NCI-H345 treated with DMSO at 0.1 percent for 48 hours (cell line): Measurements from ENCODE around the gene CGB7.
"Not testable (repeated sequence)": the region's sequence is repeated elsewhere in the genome, so short reads cannot be mapped to it uniquely, and the experiment has no call there.

Source experiments
- DNase-seq: peaks from one replicate; lab custom pipeline; 2025; ENCODE audit not compliant: unreplicated experiment; lab: John Stamatoyannopoulos, UW

CGB7 gene

GRCh38 chr19:49057636-49058234 is at the start of gene CGB7:
TSS of gene CGB7 (minus strand) at chr19:49057749. CDS start at chr19:49055375, 2,374 bp downstream.
- no peak for DNase-seq

GRCh38 chr19:49106648-49107135 is 49.1 kb upstream of the CGB7 start:
- DNase-seq: no peak

GRCh38 chr19:49104229-49104864 is 46.8 kb upstream of the CGB7 start:
- no peak for DNase-seq

GRCh38 chr19:49103331-49104085 is 46.0 kb upstream of the CGB7 start:
- DNase-seq: no peak

GRCh38 chr19:49102303-49102702 is 44.8 kb upstream of the CGB7 start:
- no peak for DNase-seq

GRCh38 chr19:49101160-49101559 is 43.6 kb upstream of the CGB7 start:
- DNase-seq: no peak

- no peak for DNase-seq
These were observed 41.2 kb upstream of the CGB7 start for GRCh38 chr19:49098795-49099194.

GRCh38 chr19:49097453-49098288 is 40.1 kb upstream of the CGB7 start:
- DNase-seq: peak; percentile 55

- DNase-seq: no peak
These were observed 37.2 kb upstream of the CGB7 start for GRCh38 chr19:49094505-49095482.

GRCh38 chr19:49092686-49093085 is 35.1 kb upstream of the CGB7 start:
- no peak for DNase-seq

- no peak for DNase-seq
These were observed 34.0 kb upstream of the CGB7 start for GRCh38 chr19:49091391-49092038.

GRCh38 chr19:49086296-49086695 is 28.7 kb upstream of the CGB7 start:
- no peak for DNase-seq

GRCh38 chr19:49085868-49086232 is 28.3 kb upstream of the CGB7 start:
- no peak for DNase-seq

- DNase-seq: peak; percentile 92
These were observed 27.7 kb upstream of the CGB7 start, which contains the start of gene SNRNP70 for GRCh38 chr19:49085020-49085867. TSS of gene SNRNP70 (plus strand) at chr19:49085451. CDS start at chr19:49086415, 964 bp downstream.

GRCh38 chr19:49084206-49085019 is 26.9 kb upstream of the CGB7 start:
- DNase-seq: no peak

- DNase-seq: no peak
These were observed 23.7 kb upstream of the CGB7 start for GRCh38 chr19:49081273-49081672.

- no peak for DNase-seq
These were observed 22.8 kb upstream of the CGB7 start for GRCh38 chr19:49080392-49080791.

GRCh38 chr19:49074869-49075268 is 17.3 kb upstream of the CGB7 start:
- not testable (repeated sequence) for DNase-seq
